IPS DF 6.9 (cell line): Measurements from ENCODE around the gene MYO16.
A peak's percentile ranks its signal among the peaks of the same experiment; 100 is the strongest.

Experiments used
- DNase-seq: peaks from one replicate; pipeline ENCODE4 v3.0.0-alpha.2; 2013; ENCODE audit warnings: low read depth, low spot score
- H3K27ac ChIP-seq: one replicate; pipeline ENCODE4 v1.5.1; 2013; ENCODE audit warnings: low read length, control low read depth
- H3K27me3 ChIP-seq: 2 replicates; pipeline ENCODE4 v1.6.1; 2013; ENCODE audit warnings: mild to moderate bottlenecking, low read length; ENCODE audit not compliant: control insufficient read depth, insufficient read depth
- H3K36me3 ChIP-seq: 2 replicates; pipeline ENCODE4 v1.6.1; 2013; ENCODE audit warnings: low read length; ENCODE audit not compliant: control insufficient read depth, insufficient read depth
- H3K4me1 ChIP-seq: 2 replicates; pipeline ENCODE4 v1.6.1; 2013; ENCODE audit warnings: low read length; ENCODE audit not compliant: control insufficient read depth, insufficient read depth
- H3K4me3 ChIP-seq: 2 replicates; pipeline ENCODE4 v1.5.1; 2013; ENCODE audit warnings: mild to moderate bottlenecking, low read length
- H3K9me3 ChIP-seq: 2 replicates; pipeline ENCODE4 v1.6.1; 2013; ENCODE audit warnings: low read length, inconsistent platforms; ENCODE audit not compliant: control insufficient read depth, insufficient read depth
- WGBS: extraction: QIAGEN DNeasy Blood & Tissue Kit; methylation state at CpG from one replicate; pipeline ENCODE4 v1.1.7; 2013; ENCODE audit warnings: mixed read lengths, missing lambda C conversion rate; ENCODE audit not compliant: insufficient read length, insufficient coverage; 5-methylcytosine and 5-hydroxymethylcytosine counted together

MYO16 gene

GRCh38 chr13:108682714-108683113 lies 53.3 kb downstream of the MYO16 start:
- Histone ChIP-seq H3K36me3 (no peaks in the 10 kb centered on the region; the same call in 1 of the 2 replicates), H3K4me1 (no peaks in the 10 kb centered on the region), H3K27ac (no peak overlapping the region), H3K27me3 (no peaks in the 10 kb centered on the region), H3K4me3 (no peak overlapping the region), H3K9me3 (no peaks in the 10 kb centered on the region; the same call in 1 of the 2 replicates)
- no CpG with 5 or more reads among the region's 4 CpGs for WGBS
- DNase-seq, result no peak

- Histone ChIP-seq H3K36me3 (no peaks in the 10 kb centered on the region; the same call in 1 of the 2 replicates), H3K4me3 (no peak overlapping the region), H3K4me1 (no peaks in the 10 kb centered on the region), H3K27ac (no peak overlapping the region), H3K9me3 (no peaks in the 10 kb centered on the region), H3K27me3 (no peaks in the 10 kb centered on the region)
- no CpG with 5 or more reads among the region's 5 CpGs for WGBS
- DNase-seq, result no peak
Observed at GRCh38 chr13:108686027-108686426, 56.6 kb downstream of the MYO16 start.

GRCh38 chr13:108690726-108691125 lies 61.3 kb downstream of the MYO16 start:
- Histone ChIP-seq H3K36me3 (no peaks in the 10 kb centered on the region), H3K9me3 (no peaks in the 10 kb centered on the region), H3K27ac (no peak overlapping the region), H3K4me1 (no peaks in the 10 kb centered on the region), H3K4me3 (no peak overlapping the region), H3K27me3 (no peaks in the 10 kb centered on the region)
- WGBS, result no CpG with 5 or more reads among the region's 1 CpG
- DNase-seq, result no peak

GRCh38 chr13:108700422-108701170 lies 71.2 kb downstream of the MYO16 start:
- no peaks in the 10 kb centered on the region for H3K27me3 ChIP-seq
- H3K4me3 ChIP-seq, result no peak overlapping the region
- no peak overlapping the region for H3K27ac ChIP-seq
- H3K4me1 ChIP-seq, result no peaks in the 10 kb centered on the region
- no peaks in the 10 kb centered on the region for H3K9me3 ChIP-seq
- H3K36me3 ChIP-seq, result no peaks in the 10 kb centered on the region
- DNase-seq, result no peak
- no CpG with 5 or more reads among the region's 9 CpGs for WGBS

GRCh38 chr13:108702171-108702570 lies 72.8 kb downstream of the MYO16 start:
- no peaks in the 10 kb centered on the region for H3K27me3 ChIP-seq
- DNase-seq, result no peak
- no peaks in the 10 kb centered on the region for H3K36me3 ChIP-seq
- H3K4me3 ChIP-seq, result no peak overlapping the region
- no peaks in the 10 kb centered on the region for H3K4me1 ChIP-seq
- no peaks in the 10 kb centered on the region for H3K9me3 ChIP-seq
- H3K27ac ChIP-seq, result no peak overlapping the region

- no peak overlapping the region for H3K4me3 ChIP-seq
- H3K4me1 ChIP-seq, result no peaks in the 10 kb centered on the region
- H3K27ac ChIP-seq, result no peak overlapping the region
- H3K36me3 ChIP-seq, result no peaks in the 10 kb centered on the region
- H3K27me3 ChIP-seq, result no peaks in the 10 kb centered on the region
- WGBS, result no CpG with 5 or more reads among the region's 4 CpGs
- H3K9me3 ChIP-seq, result no peaks in the 10 kb centered on the region
- no peak for DNase-seq
Observed at GRCh38 chr13:108705031-108705430, 75.6 kb downstream of the MYO16 start.

- no CpG with 5 or more reads among the region's 1 CpG for WGBS
- H3K36me3 ChIP-seq, result no peaks in the 10 kb centered on the region
- no peaks in the 10 kb centered on the region for H3K9me3 ChIP-seq
- no peaks in the 10 kb centered on the region for H3K4me1 ChIP-seq
- H3K27me3 ChIP-seq, result no peaks in the 10 kb centered on the region
- H3K27ac ChIP-seq, result no peak overlapping the region
- H3K4me3 ChIP-seq, result no peak overlapping the region
- no peak for DNase-seq
Observed at GRCh38 chr13:108707584-108707983, 78.2 kb downstream of the MYO16 start.

- H3K9me3 ChIP-seq, result no peaks in the 10 kb centered on the region
- H3K36me3 ChIP-seq, result no peaks in the 10 kb centered on the region
- H3K4me3 ChIP-seq, result no peak overlapping the region
- no CpG with 5 or more reads among the region's 8 CpGs for WGBS
- no peak for DNase-seq
- no peaks in the 10 kb centered on the region for H3K4me1 ChIP-seq
- H3K27ac ChIP-seq, result no peak overlapping the region
- no peaks in the 10 kb centered on the region for H3K27me3 ChIP-seq
Observed at GRCh38 chr13:108708921-108709320, 79.5 kb downstream of the MYO16 start.

GRCh38 chr13:108711386-108711785 lies 82.0 kb downstream of the MYO16 start:
- H3K36me3 ChIP-seq, result no peaks in the 10 kb centered on the region
- H3K4me3 ChIP-seq, result no peak overlapping the region
- DNase-seq, result no peak
- no peaks in the 10 kb centered on the region for H3K27me3 ChIP-seq
- H3K27ac ChIP-seq, result no peak overlapping the region
- no peaks in the 10 kb centered on the region for H3K9me3 ChIP-seq
- H3K4me1 ChIP-seq, result no peaks in the 10 kb centered on the region
- no CpG with 5 or more reads among the region's 6 CpGs for WGBS

GRCh38 chr13:108725471-108725870 lies 96.1 kb downstream of the MYO16 start:
- Histone ChIP-seq H3K27me3 (no peaks in the 10 kb centered on the region), H3K27ac (no peak overlapping the region), H3K4me1 (no peaks in the 10 kb centered on the region), H3K4me3 (no peak overlapping the region), H3K9me3 (no peaks in the 10 kb centered on the region), H3K36me3 (no peaks in the 10 kb centered on the region)
- no CpG with 5 or more reads among the region's 2 CpGs for WGBS
- DNase-seq, result no peak

GRCh38 chr13:108728370-108728769 lies 99.0 kb downstream of the MYO16 start:
- Histone ChIP-seq H3K4me3 (no peak overlapping the region), H3K9me3 (no peaks in the 10 kb centered on the region), H3K36me3 (no peaks in the 10 kb centered on the region; the same call in 1 of the 2 replicates), H3K4me1 (no peaks in the 10 kb centered on the region), H3K27me3 (no peaks in the 10 kb centered on the region), H3K27ac (no peak overlapping the region)
- DNase-seq, result peak; percentile 66
- WGBS, result no CpG with 5 or more reads among the region's 5 CpGs
